Cardiac fibroblast (primary cell): ENCODE results near the gene XPC.

ENCODE experiments used
- DNase-seq, 2 donors: peaks; one replicate each; pipeline versions ENCODE4 v3.0.0 to v3.0.0-alpha.2; 2010; ENCODE audit warnings: low read depth in 2 of 2
- H3K4me3 ChIP-seq, 2 donors: replicated peaks in 1 of 2; 1 replicate in 1 of 2; 2 replicates in 1 of 2; pipeline ENCODE4 v1.5.1; 2011; ENCODE audit warnings: low read depth in 2 of 2, low read length in 2 of 2, mild to moderate bottlenecking in 2 of 2, moderate library complexity in 1 of 2
- CTCF ChIP-seq: IDR thresholded peaks from one replicate; pipeline ENCODE4 v1.5.1; 2011; ENCODE audit warnings: low read depth, mild to moderate bottlenecking, low read length, inconsistent platforms

The XPC gene

GRCh38 chr3:14166877-14167603 lies 11.4 kb downstream of the XPC start:
- no peak for TF ChIP-seq CTCF
- DNase-seq, result peak in 1 of 2 donors; percentile 43
- H3K4me3 ChIP-seq, result no peak overlapping the region

- peak in 1 of 2 donors; percentile 46 for DNase-seq
- no peak overlapping the region for H3K4me3 ChIP-seq
- TF ChIP-seq CTCF, result no peak
These were observed 16.2 kb downstream of the XPC start for GRCh38 chr3:14162178-14162577.

- TF ChIP-seq CTCF, result no peak
- no peak overlapping the region for H3K4me3 ChIP-seq
- DNase-seq, result no peak
These were observed 17.1 kb downstream of the XPC start for GRCh38 chr3:14161282-14161681.

GRCh38 chr3:14159426-14159825 lies 19.0 kb downstream of the XPC start:
- no peak overlapping the region for H3K4me3 ChIP-seq
- TF ChIP-seq CTCF, result no peak

GRCh38 chr3:14158370-14158769 lies 20.0 kb downstream of the XPC start:
- no peak overlapping the region for H3K4me3 ChIP-seq
- TF ChIP-seq CTCF, result no peak
- DNase-seq, result no peak

More at GRCh38 chr3:14159426-14159825, 19.0 kb downstream of the XPC start:
- no peak for DNase-seq

GRCh38 chr3:14157951-14158350 lies 20.4 kb downstream of the XPC start:
- DNase-seq, result no peak
- no peak for TF ChIP-seq CTCF

More at GRCh38 chr3:14157951-14158350, 20.4 kb downstream of the XPC start:
- H3K4me3 ChIP-seq, result no peak overlapping the region
